ENCODE measurements around the gene RINL.

The RINL gene

DNA sequence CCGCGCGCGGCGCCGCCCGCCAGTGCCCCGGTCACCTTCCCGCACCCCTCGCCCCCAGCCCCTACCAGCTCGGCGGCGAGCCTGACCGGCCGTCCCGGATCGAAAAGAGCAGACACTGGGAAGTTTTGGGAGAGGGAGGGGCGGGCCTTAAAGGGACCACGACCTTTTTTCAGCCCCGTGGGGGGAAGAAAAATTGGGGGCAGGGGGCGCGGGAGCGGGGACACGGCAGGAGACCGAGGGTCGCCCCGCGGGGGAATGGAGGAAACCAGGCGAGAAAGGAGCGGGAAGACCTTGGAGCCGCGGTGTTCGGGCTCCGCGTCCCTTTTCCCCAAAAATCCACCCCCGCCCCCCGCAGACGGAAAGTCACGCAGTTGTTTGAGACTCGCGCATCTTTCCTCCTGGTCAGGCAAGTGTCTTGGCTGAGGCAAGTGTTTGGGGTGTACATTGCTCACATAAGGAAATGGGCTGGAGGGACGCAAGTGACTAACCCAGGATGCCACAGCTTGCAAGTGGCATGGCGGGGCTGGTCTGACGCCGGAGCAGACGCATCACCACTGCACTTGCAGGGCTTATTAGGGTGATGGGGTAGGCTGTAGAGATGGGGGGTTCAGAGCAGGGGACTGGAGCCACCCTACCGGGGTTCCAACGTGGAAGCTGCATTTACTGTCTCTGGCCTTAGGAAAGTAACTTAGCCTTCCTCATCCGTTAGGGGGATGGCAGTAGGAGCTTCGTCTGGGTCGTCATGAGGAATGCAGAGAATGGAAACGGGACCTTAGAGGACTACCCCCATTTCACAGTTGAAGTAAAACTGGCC is 25.6 kb downstream of the RINL start:
- DNase-seq (ENCODE audit: low read depth in 2 of 2): peak; percentile 57 to 76
- H3K4me3 ChIP-seq (replicated peaks in 1 of 2; ENCODE audit: low read depth in 2 of 2, low read length in 2 of 2): peak overlapping the region; percentile 78 to 81
- TF ChIP-seq, protein P1, sequence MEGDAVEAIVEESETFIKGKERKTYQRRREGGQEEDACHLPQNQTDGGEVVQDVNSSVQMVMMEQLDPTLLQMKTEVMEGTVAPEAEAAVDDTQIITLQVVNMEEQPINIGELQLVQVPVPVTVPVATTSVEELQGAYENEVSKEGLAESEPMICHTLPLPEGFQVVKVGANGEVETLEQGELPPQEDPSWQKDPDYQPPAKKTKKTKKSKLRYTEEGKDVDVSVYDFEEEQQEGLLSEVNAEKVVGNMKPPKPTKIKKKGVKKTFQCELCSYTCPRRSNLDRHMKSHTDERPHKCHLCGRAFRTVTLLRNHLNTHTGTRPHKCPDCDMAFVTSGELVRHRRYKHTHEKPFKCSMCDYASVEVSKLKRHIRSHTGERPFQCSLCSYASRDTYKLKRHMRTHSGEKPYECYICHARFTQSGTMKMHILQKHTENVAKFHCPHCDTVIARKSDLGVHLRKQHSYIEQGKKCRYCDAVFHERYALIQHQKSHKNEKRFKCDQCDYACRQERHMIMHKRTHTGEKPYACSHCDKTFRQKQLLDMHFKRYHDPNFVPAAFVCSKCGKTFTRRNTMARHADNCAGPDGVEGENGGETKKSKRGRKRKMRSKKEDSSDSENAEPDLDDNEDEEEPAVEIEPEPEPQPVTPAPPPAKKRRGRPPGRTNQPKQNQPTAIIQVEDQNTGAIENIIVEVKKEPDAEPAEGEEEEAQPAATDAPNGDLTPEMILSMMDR (IDR thresholded peaks at IDR 0.05; ENCODE audit: low read depth, low read length): no peak

DNA sequence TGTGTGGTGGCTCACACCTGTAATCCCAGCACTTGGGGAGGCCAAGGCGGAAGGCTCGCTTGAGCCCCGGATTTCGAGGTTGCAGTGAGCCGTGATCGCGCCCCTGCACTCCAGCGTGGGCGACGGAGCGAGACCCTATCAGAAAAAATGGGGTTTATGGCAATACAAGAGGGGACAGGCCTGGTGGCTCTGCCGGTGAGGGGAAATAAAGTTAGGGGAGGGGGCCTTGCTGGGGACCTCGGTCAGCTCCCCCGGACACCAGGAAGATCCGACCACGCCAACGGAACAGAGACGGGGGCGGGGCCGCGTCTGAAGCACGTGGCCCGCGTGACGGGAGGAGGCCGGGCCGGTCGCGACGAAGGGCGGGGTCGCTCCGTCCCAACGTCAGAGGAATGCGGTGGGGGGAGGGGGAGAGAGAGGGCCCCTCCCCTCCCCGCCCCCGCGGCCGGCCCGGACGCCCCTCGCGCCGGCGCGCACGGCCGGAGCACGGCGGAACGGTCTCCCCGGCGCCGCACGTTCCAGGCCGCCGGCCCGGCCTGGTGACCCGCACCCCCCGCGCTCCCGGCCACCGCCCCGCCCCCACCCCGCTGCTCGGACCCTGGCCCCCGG is 26.3 kb downstream of the RINL start:
- peak; percentile 90 to 96 for DNase-seq (ENCODE audit: low read depth in 2 of 2)
- TF ChIP-seq, protein P1 (IDR thresholded peaks at IDR 0.05; ENCODE audit: low read depth, low read length): no peak

DNA sequence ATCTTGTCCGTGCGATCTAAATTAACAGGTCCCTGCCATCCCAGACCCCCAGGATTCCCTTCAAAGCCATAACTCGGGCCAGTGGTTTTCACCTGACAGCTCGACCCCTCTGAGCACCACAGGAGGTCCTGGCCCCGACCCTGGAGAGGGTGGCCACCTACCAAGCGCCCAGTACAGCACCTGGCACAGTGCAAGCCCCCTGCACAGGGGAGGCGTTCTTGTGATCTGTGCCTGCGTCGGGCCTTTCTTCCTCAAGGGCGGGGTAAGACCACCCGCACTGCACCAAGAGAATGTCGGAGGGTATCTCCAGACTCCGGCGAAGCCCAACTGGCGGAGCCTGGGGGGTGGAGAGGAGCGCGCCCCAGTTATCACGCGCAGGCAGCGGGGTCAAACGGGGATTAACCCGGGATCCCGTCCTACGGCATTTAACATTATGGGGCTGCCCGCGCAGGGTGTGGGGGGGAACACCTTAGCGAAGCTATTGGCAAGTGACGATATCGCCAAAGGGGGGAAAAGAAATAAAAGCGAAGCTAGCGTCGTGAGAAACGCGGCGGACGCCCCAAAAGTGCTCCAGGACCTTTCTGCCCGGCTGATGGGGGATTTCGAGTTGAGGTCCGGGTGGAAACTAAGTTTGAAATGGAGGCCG is 27.0 kb downstream of the RINL start:
- TF ChIP-seq, protein P1 (IDR thresholded peaks at IDR 0.05; ENCODE audit: low read depth, low read length): no peak
- DNase-seq (ENCODE audit: low read depth in 2 of 2): no peak
- H3K4me3 ChIP-seq (replicated peaks in 1 of 2; ENCODE audit: low read depth in 2 of 2, low read length in 2 of 2): peak overlapping the region; percentile 64 to 78

More for the DNA sequence above, 26.3 kb downstream of the RINL start:
- H3K4me3 ChIP-seq (replicated peaks in 1 of 2; ENCODE audit: low read depth in 2 of 2, low read length in 2 of 2): peak overlapping the region; percentile 78 to 81

DNA sequence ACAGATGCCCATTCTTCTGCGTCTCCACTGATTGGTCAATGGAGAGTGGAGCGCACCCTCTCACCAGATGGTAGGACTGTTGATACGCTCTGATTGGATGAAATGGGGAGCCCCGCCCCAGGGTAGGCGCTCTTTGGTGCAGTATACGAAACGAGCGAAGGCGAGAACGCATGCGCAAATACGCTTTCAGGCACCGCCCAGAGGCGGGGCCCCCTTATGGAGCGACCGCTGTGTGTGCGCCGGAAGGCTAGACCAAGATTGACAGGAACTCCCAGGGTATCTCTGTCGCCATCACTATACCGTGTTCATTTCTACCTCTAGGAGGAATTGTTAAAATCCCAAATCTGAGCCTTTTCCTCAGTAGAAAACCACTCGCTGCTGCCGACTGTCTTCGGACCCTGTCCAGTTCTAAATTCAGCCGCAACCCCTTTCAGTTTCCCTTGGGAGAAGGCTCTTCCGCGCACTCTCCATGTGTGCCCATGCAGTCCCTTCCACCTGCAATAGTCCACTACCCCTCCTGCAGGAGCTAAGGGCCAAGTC is 27.6 kb downstream of the RINL start:
- TF ChIP-seq, protein P1 (IDR thresholded peaks at IDR 0.05; ENCODE audit: low read depth, low read length): no peak
- peak in 1 of 2 donors; percentile 100 for DNase-seq (ENCODE audit: low read depth in 2 of 2)

DNA sequence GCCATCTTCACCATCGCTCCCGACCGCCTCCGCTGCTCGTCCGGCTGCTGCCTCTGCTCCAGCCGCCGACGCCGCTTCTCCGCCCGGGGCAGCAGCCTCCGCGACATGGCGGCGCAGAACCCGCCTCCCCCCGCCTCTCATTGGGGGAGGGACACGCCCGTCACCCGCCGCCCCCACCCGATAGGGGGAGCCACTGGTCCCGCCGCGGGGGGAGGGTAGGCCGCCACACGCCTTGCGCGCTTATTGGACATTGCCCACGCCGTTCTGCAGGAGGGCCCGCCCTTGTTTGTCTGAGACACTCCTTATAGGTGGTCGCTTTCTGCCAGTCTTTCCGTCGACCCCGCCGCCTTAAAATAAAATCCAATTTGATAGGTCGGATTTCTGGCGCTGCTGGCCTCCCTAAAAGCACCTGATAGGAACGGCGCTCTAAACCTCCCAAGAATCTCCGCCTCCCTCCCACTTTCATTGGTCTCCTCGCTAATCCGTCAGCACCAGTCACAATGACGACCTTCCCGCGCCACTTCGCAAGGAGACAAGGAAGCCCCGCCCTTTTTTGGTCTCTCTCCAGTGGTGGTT is 28.1 kb downstream of the RINL start, which contains the start of gene HNRNPL:
TSS of gene HNRNPL (minus strand) at position 127 of the 576 bp plus-strand sequence. CDS start at position 107, 20 bp downstream.
- H3K4me3 ChIP-seq (replicated peaks in 1 of 2; ENCODE audit: low read depth in 2 of 2, low read length in 2 of 2): peak within 1 kb of the TSS; percentile 64 to 78

More for the DNA sequence above, 27.6 kb downstream of the RINL start:
- H3K4me3 ChIP-seq (replicated peaks in 1 of 2; ENCODE audit: low read depth in 2 of 2, low read length in 2 of 2): peak overlapping the region; percentile 64 to 78

More for the DNA sequence above, 28.1 kb downstream of the RINL start, which contains the start of gene HNRNPL:
- TF ChIP-seq, protein P1 (IDR thresholded peaks at IDR 0.05; ENCODE audit: low read depth, low read length): peak; percentile 24
- DNase-seq (ENCODE audit: low read depth in 2 of 2): peak in 1 of 2 donors; percentile 100
